HG03025 (cell line): ENCODE measurements around the gene DSTN.

Source experiments
- ATAC-seq: cut with Tn5 transposase; IDR thresholded peaks from one replicate; pipeline ENCODE4 v1.9.1; 2021; ENCODE audit warnings: mild to moderate bottlenecking, moderate library complexity; ENCODE audit not compliant: unreplicated experiment, low FRiP score

The DSTN gene

DNA sequence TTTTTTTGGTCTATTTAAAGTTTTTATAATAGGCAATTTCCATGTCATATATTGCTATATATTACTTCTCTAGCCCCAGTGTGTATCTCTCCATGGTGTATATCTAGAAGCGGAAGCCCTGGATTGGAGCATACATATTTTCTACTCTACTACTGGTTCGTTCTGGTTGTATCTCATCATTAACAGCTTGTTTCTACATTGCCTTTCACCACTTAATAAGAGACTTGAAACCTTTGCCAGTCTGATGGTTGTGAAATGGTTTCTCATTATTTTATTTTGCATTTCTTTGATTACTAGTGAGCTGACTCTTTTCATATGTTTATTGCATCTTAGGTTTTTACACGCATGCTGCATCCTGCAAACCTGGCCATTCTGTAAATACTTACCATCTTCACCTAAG, 3.6 kb downstream of the DSTN start:
- no peak for ATAC-seq

DNA sequence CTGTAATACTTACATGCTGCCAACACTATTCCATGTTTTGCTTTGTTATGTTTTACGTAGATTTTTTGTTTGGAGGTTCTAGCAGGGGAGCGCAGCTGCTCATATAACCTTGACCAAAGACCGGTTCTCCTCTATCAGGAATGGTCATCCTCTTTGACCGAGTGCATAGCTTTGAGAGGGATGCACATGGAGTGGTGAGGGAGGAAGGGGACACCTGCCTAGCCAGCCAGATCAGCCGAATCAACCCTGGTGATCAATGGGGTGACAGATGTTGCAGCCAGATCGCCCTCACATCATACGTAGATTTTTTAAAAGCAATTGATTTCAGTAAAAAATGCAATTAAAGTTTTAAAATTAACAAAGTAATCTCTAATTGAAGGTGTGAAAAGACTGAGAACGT, 6.3 kb downstream of the DSTN start:
- no peak for ATAC-seq

DNA sequence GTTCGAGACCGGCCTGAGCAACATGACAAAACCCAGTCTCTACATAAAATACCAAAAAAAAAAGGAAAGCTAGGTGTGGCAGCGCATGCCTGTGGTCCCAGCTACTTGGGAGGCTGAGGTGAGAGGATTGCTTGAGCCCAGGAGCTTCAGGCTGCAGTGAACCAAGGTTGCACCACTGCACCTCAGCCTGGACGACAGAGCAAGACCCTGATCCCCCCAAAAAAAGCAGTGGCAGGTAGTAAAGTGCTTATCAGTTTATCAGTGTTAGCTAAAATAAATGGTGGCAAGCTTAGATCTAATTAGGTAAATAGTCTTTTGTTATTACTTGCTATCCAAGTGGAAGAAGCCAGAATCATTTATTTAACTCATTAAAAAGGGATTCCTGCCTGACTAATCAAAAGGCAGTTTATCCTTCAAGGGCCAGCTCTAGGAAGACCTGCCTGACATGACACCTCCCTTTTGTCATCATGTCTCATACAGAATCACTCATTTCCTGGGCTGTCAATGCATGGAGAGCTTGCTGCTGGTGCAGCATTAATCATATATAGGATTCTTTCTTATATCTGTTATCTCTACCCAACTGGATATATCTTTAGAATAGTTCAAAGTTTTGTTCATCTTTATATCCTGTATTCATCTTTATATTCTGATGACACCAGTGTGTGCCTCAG, 9.6 kb downstream of the DSTN start:
- no peak for ATAC-seq

DNA sequence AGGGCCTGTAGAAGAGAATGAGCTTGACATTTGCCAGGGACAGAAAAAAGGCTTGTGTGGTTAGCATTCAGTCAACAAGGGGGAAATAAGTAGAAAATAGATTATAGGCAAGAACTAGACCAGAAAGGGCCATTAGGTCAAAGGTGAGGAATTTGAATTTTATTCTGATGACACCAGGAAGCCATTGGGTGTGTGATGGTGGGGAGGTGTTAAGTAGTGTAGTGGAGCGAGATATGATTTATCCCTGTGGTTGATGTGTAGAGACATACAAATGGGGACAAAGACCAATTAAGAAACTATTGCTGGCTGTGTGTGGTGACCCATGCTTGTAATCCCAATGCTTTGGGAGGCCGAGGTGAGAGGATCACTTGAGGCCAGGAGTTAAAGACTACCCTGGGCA, 11.0 kb downstream of the DSTN start:
- no peak for ATAC-seq

DNA sequence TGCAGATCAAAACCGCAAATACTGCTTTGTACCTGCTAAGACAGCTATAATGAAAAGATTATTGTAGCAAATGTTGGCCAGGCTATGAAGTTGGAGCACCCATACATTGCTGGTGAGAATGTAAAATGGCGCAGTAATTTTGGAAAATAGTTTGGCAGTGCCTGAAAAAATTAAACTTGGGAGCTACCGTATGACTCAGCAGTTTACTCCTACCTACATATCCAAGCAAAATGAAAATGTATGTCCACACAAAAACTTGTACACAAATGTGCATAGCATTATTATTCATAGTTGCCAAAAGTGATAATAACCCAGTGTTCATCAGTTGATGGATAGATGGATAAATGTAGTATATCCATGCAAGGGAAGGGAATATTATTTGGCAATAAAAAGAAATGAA, 13.3 kb downstream of the DSTN start:
- no peak for ATAC-seq

DNA sequence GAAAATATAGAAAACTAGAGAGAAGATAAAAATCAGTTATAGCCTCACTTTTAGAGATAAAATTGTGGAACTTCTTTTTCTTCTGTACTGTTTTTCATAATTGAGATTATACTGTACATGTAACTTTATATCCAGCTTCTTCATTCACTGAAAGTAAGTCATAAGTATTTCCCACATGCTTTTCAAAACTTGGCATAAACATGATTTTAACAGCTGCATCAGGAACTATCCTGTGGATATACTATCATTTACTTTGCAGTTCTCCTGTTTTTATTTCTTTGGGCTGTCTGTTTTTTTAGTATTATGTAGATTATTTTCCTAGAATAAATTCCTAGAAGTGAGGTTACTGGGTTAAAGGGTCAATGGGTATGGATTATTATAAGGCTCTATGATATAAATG, 14.8 kb downstream of the DSTN start:
- ATAC-seq, result no peak

DNA sequence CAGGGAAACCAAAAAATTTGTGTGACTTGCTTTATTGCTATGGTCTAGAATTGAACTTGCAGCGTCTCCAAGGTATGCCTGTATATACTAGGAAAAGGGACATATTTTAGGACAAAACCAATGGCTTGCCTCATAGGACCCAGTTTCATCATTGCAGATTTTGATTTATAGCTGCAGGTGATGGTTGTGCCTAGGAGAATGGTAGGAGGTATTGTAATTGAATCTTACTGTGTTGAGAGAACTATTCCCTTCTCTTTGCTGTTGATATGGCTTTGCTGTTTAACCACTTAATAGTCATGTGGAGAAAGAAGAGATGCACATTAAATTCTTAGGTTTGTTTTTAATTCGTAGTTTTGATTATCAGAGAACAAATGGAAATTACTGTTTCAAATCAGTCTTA, 16.4 kb downstream of the DSTN start:
- no peak for ATAC-seq

DNA sequence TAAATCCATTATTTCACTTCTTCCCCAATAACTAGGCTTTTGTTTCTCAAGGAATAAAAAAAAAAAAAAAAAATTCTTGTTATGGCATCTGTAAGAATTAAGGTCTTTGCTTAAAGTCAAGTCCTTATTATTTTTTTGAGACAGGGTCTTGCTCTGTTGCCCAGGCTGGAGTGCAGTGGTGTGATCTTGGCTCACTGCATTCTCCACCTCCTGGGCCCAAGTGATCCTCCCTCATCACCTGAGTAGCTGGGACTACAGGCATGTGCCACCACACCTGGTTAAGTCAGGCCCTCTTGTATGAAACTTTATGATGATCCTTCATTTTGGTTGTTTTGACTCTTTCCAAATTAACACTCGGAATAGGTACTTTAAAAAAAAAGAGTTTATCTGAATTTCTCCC, 17.3 kb downstream of the DSTN start:
- no peak for ATAC-seq

DNA sequence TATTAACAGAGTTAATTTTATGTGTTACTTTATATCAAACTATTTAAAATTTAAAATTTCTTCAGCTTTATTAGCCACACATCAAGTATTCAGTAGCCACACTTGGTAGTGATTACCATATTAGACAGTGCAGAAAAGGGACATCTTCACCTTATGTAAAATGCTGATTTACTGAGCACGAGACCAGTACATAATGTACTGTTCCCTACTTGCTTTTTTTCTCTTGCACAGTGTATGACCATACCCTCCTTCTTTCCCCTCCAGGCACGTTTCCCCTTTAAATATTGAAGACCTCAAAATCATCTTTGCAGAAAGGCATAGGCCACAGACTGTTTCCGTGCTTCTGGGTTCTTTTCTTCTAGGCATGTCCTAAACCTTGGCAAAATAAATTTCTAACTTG, 17.9 kb downstream of the DSTN start:
- ATAC-seq, result no peak

DNA sequence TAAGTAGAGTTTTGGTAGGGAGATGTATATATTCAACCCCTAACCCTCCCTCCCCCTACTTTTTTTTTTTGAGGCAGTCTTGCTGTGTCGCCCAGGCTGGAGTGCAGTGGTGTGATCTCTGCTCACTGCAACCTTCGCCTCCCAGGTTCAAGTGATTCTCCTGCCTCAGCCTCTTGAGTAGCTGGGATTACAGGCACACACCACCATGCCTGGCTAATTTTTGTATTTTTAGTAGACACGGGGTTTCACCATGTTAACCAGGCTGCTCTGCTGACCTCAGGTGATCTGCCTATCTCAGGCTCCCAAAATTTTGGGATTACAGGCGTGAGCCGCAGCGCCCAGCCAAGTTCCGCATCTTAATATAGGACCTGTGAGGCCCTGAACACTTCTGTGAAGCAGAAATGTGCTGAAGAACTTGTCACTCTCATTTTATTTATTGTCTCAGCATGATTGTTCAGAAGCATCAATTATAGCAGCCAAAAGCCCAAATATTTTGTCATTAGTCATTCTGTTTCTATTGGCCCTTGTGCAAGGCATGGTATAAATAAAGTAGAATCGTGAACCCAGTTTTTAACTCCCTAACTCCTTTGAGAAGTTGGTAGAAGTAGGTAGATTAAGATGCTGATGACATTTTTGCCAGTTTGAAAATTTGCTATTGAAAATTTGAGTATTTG, 19.4 kb downstream of the DSTN start:
- no peak for ATAC-seq

DNA sequence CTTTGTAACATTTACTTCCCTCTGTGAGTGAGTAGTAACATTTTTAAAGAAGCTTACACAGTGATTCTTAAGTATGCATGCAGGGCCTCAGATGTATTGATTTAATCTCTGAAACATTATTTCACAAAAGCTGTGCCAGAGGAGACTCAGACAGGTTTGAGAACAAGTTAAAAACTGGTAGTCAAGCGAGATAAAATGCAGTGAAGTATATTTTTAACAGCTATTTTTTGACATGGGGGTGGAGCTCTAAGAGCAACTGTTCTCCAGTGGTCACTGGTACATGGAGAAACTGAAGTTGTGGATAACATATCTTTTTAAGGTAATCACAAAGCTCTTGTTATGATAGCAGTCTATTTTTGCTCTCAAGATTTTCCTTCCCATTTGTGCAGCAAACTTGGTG, 20.4 kb downstream of the DSTN start:
- no peak for ATAC-seq

DNA sequence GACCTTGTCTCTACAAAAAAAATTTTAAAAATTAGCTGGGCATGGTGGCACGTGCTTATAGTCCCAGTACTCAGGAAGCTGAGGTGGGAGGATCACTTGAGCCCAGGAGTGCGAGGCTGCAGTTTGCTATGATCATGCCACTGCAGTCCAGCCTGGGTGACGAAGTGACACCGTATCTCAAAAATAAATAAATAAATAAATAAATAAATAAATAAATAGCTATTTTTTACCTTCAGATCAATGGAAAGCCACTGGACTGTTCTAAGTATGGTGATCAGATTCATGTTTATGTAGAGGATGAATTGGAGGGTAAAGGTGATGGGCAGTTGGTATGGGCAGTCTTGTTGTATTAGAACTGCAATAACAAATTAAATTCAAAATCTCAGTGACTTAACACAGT, 24.0 kb downstream of the DSTN start:
- no peak for ATAC-seq

DNA sequence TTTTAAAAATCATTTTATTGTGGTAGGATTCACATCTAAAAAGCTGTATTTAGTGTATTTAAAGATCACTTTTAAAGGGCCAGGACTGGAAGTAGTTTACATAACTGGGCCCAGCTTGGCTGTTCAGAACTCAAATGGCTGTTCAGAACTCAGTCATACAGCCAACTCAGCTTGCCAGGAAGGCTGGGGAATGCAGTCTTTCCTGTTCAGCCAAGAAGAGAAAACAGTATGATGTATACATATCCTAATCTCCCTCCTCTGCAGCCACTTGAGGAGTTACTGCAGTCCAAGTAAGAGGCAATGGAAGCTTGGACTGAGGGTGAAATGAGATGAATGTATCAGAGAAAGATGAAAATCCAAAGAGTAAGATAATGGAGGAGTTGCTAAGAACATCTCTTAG, 24.6 kb downstream of the DSTN start:
- no peak for ATAC-seq

DNA sequence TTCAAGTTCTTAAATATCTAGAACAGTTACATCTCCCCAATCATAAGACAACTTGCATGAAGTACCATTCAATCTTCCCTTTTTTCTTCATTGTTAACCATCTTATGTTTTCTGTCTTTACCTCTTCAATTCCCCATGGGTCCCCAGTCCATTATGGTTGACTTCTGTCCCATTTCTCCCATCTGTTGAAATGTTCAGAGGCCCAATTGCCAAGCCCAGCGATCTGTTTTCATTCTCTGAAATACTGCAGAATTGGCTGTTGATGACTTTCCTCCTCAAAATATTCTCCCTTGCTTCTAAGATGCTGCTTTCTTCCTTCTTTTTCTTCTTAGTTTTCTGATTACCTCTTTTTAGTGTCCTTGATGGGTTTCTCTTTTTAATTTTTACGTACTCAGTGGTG, 26.0 kb downstream of the DSTN start:
- no peak for ATAC-seq

DNA sequence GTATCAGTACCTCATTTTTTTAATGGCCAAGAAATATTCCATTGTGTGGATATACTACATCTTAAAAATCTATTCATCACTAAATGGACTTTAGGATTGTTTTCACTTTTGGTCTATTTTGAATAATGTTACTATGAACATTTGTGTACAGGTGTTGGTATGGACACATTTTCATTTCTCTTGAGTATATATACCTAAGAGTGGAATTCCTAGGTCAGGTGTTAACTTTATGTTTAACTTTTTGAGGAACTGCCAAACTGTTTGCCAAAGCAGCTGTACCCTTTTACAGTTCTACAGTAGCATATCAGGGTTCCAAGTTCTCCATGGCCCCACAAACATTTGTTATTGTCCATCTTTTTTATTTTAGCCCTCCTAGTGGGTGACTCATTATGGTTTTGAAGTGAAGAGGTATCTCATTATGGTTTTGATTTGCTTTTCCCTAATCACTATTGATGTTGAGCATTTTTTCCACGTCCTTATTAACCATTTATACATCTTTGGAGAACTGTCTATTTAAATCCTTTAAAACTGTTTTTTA, 28.2 kb downstream of the DSTN start:
- no peak for ATAC-seq

DNA sequence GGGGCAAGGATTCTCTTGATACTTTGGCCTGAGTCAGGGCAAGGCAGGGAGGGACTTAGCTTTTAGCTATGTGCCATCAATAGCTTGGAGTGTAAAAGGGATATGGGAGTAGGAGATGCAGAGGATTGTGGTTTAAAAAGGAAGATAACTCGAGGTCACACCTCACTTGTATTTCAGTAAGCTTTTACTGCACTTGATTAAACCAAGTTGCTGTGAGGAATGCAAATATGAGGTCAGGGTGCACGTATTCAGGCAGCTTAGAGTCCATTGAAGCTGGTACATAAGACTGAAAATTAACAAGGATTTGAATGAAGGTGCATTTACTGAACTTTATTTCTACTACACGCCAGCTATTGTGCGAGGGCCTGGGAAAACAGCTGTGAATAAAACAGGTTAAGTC, 32.1 kb downstream of the DSTN start:
- ATAC-seq, result no peak

DNA sequence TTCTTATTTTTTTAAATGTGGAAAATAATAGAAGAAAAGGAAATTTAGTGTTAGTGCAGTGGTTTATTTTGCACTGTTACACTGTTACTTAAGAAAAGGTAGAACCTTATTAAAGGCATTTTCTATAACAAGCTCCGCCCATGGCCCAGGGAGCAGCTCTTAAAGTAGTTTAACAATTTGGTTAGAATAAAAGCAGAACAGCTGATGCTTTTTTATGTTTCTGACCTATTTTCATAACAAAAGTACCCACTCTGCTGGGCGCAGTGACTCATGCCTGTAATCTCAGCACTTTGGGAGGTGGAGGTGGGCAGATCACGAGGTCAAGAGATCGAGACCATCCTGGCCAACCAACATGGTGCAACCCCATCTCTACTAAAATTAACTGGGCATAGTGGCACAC, 32.6 kb downstream of the DSTN start:
- ATAC-seq, result no peak

DNA sequence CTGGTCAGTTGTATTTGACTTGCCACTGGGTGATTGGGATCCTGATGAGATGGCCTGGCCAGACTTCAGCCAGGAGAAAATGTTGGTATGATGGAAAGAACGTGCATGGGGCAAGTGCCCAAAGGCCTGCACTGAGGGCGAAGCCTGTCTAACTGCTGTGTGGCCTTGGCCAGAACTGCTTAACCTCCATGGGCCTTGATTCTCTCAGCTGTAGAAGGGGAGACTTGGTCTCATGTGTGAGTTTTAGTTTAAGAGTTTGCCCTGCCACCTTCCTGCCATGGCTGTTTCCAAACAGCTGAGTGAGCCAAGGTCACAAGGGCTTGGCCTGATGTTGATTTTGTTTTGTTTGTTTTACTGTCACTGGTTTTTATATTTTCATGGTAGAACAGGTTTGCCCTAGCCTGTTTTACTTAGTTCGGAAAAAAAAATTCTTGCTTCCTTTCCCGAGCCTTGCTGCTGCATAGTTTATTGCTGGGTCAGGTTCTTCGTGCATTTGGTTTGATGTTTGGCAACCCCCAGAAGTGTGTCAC, 35.3 kb downstream of the DSTN start:
- ATAC-seq, result no peak

DNA sequence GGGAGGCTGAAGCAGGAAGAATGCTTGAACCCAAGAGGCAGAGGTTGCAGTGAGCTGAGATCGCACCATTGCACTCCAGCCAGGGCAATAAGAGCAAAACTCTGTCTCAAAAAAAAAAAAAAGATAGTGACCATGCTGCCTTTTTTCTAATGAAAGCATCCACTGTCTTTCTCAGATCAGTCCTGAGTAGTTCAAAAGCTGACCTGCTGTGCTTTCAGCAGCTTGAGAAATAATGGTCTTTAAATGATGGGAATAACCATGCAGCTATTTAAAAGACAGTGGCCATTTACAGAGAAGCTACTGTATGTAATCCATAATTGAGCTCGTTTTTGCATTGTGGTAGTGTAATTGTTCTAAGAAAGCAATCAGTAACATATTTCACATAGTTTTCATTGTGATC, 36.1 kb downstream of the DSTN start:
- no peak for ATAC-seq

DNA sequence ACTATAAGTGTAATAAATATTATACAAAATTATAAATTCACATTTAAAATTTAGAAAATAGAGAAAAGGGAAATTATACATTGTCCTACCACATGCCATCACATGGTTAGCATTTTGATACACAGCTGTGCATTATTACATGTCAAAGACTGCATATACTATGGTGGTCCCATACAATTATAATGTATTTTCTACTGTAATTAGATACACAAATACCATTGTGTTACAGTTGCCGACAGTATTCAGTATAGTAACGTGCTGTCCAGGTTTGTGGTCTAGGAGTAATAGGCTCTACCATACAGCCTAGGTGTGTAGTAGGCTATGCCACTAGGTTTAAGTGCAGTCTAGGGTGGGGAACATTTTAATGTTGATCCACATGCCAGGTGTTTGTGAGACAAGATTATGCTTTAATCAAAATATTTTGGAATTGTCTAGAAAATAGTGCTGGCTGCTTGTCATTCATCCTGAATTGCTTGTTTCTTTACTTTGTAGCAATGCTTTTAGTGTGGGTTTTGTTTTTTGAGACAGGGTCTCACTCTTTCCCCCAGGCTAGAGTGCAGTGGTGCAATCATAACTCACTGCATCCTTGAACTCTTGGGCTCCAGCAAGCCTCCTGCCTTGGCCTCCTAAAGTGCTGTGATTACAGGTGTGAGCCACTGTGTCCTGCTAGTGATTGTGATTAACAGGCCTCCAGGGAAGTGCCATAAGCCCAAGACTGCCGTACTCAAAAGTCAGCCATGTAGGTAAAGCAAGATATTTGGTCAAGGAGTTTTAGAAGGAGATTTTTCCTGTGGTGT, 39.0 kb downstream of the DSTN start:
- ATAC-seq, result no peak

DNA sequence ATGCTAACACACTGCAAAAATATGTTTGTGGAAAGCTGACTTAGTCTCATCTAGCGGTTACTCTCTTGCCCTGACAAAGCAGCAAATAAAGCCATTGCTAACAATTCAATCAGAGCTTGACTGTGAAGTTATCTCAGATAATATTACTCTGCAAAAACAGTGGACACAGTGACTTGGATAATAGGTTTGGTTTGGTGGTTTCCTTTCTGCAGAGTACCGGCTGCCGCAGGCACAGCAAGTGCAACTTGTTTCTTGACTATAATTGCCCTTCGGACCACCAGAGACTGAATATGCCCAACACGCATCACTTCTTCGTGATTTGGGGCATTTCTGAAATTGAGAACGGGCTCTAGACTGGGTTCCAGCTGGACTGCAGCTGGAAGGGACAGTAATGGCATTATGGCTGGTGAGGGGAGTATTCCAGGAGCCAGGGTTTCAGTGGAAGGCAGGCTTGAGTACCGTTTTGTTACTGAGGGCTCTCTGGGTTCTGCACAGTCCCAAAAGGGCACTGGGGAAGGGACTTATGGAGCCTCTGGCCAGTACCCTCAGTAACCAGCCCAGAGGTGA, 40.0 kb downstream of the DSTN start:
- ATAC-seq, result no peak
